HG03103 (cell line): Measurements from ENCODE around the gene CHST2.

Source experiments
- ATAC-seq: cut with Tn5 transposase; IDR thresholded peaks from one replicate; pipeline ENCODE4 v1.9.1; 2021; ENCODE audit warnings: low read depth; ENCODE audit not compliant: unreplicated experiment

CHST2 gene

GRCh38 chr3:143095813-143096212 lies 23.8 kb upstream of the CHST2 start:
- no peak for ATAC-seq

GRCh38 chr3:143098032-143098764 lies 21.4 kb upstream of the CHST2 start:
- ATAC-seq: no peak

GRCh38 chr3:143099210-143099609 lies 20.4 kb upstream of the CHST2 start:
- no peak for ATAC-seq

- no peak for ATAC-seq
Measured at GRCh38 chr3:143099690-143100089, 19.9 kb upstream of the CHST2 start.

- ATAC-seq: no peak
Measured at GRCh38 chr3:143100451-143100850, 19.1 kb upstream of the CHST2 start.

- ATAC-seq: no peak
Measured at GRCh38 chr3:143101792-143102381, 17.7 kb upstream of the CHST2 start.

GRCh38 chr3:143103652-143104051 lies 15.9 kb upstream of the CHST2 start:
- no peak for ATAC-seq

- no peak for ATAC-seq
Measured at GRCh38 chr3:143105170-143105569, 14.4 kb upstream of the CHST2 start.

GRCh38 chr3:143109861-143110260 lies 9.7 kb upstream of the CHST2 start:
- no peak for ATAC-seq

- ATAC-seq: no peak
Measured at GRCh38 chr3:143110371-143110770, 9.2 kb upstream of the CHST2 start.

- ATAC-seq: no peak
Measured at GRCh38 chr3:143118630-143119008, 952 bp upstream of the CHST2 start.

GRCh38 chr3:143119974-143120715 lies 574 bp downstream of the CHST2 start:
- ATAC-seq: no peak

GRCh38 chr3:143120716-143121240 lies 1.2 kb downstream of the CHST2 start:
- ATAC-seq: no peak

GRCh38 chr3:143121241-143122088 lies 1.9 kb downstream of the CHST2 start:
- ATAC-seq: no peak

GRCh38 chr3:143122089-143122430 lies 2.5 kb downstream of the CHST2 start:
- no peak for ATAC-seq

GRCh38 chr3:143122608-143123352 lies 3.2 kb downstream of the CHST2 start:
- no peak for ATAC-seq

- ATAC-seq: no peak
Measured at GRCh38 chr3:143123353-143123984, 3.9 kb downstream of the CHST2 start.

- no peak for ATAC-seq
Measured at GRCh38 chr3:143124601-143125520, 5.3 kb downstream of the CHST2 start.

GRCh38 chr3:143127801-143128200 lies 8.2 kb downstream of the CHST2 start:
- no peak for ATAC-seq
